K562 (cell line): ENCODE results near the gene COQ4. TPM values are rescaled to one million over a fixed set of nuclear protein-coding genes. Genes with fewer than 3 reads are reported as not detected.
"Not testable (repeated sequence)": the region's sequence is repeated elsewhere in the genome, so short reads cannot be mapped to it uniquely, and the experiment has no call there.

Experiments
- ATF3 ChIP-seq, 2 experiments: fragments of 450-650 bp in 1 of 2; sonication (generic) in 1 of 2; formaldehyde crosslinking in 1 of 2; IDR thresholded peaks in 1 of 2; conservative IDR thresholded peaks in 1 of 2; 2 replicates each; pipeline versions ENCODE4 v1.6.1 to v1.8.1; 2016 to 2023; ENCODE audit warnings: mild to moderate bottlenecking in 2 of 2, moderate library complexity in 2 of 2, inconsistent platforms in 1 of 2, missing genetic modification reagents in 1 of 2
- CXXC5 ChIP-seq: fragments of 250-450 bp; sonication (Bioruptor Pico); IDR thresholded peaks from 2 replicates; pipeline ENCODE4 v1.8.0; 2022; ENCODE audit warnings: inconsistent platforms, mild to moderate bottlenecking, moderate library complexity
- DMBX1 ChIP-seq: fragments of 250-450 bp; sonication (Bioruptor Pico); IDR thresholded peaks from 2 replicates; pipeline ENCODE4 v1.8.0; 2022; ENCODE audit warnings: inconsistent platforms, mild to moderate bottlenecking, moderate library complexity, borderline replicate concordance
- E2F6 ChIP-seq, 2 experiments: IDR thresholded peaks; 2 replicates each; pipeline ENCODE4 v1.6.1; 2011; ENCODE audit warnings: borderline replicate concordance in 1 of 2, control low read depth in 1 of 2, low read depth in 1 of 2, low read length in 1 of 2, mild to moderate bottlenecking in 1 of 2, mixed read lengths in 1 of 2, moderate library complexity in 1 of 2; ENCODE audit not compliant: insufficient read depth in 1 of 2, insufficient read length in 1 of 2, poor library complexity in 1 of 2, severe bottlenecking in 1 of 2; ENCODE audit errors: extremely low read depth in 1 of 2
- ID3 ChIP-seq, 2 experiments: fragments of 250-450 bp in 1 of 2; fragments of 450-650 bp in 1 of 2; sonication (Bioruptor Pico) in 1 of 2; IDR thresholded peaks; 2 replicates each; pipeline versions ENCODE4 v1.6.1 to v1.8.0; 2016 to 2021; ENCODE audit warnings: mild to moderate bottlenecking in 2 of 2, moderate library complexity in 2 of 2, missing compliant biosample characterization in 1 of 2, missing genetic modification characterization in 1 of 2
- KLF6 ChIP-seq: fragments of 250-450 bp; sonication (Bioruptor Pico); IDR thresholded peaks from 2 replicates; pipeline ENCODE4 v1.4.0; 2020; ENCODE audit warnings: mild to moderate bottlenecking, moderate library complexity, borderline replicate concordance
- NR4A1 ChIP-seq, 2 experiments: fragments of 250-450 bp in 1 of 2; fragments of 450-650 bp in 1 of 2; sonication (Bioruptor Pico) in 1 of 2; IDR thresholded peaks; 2 replicates each; pipeline versions ENCODE4 v1.4.0 to v1.6.1; 2016 to 2020; ENCODE audit warnings: mild to moderate bottlenecking in 2 of 2, missing compliant biosample characterization in 1 of 2, missing genetic modification characterization in 1 of 2, moderate library complexity in 1 of 2
- POU5F1 ChIP-seq: fragments of 150-350 bp; IDR thresholded peaks from 2 replicates; pipeline ENCODE4 v1.6.1; 2014; ENCODE audit warnings: borderline replicate concordance, low read length, low read depth, mild to moderate bottlenecking; ENCODE audit not compliant: partially characterized antibody
- SMAD4 ChIP-seq: fragments of 250-450 bp; sonication (Bioruptor Pico); conservative IDR thresholded peaks from 2 replicates; pipeline ENCODE4 v1.8.0; 2021; ENCODE audit warnings: inconsistent platforms, mild to moderate bottlenecking, moderate library complexity
- TBL1XR1 ChIP-seq, 2 experiments: IDR thresholded peaks; 2 replicates each; pipeline ENCODE4 v1.6.1; 2012; ENCODE audit warnings: improper control_type of control experiment in 2 of 2, low read length in 2 of 2, mild to moderate bottlenecking in 1 of 2
- ZBTB26 ChIP-seq: fragments of 450-650 bp; formaldehyde crosslinking; IDR thresholded peaks from 2 replicates; pipeline ENCODE4 v1.4.0; 2022; ENCODE audit warnings: missing genetic modification characterization
- ZNF347 ChIP-seq: fragments of 450-650 bp; formaldehyde crosslinking; IDR thresholded peaks from 2 replicates; pipeline ENCODE4 v1.4.0; 2020; ENCODE audit warnings: low read depth, mild to moderate bottlenecking, moderate library complexity
- ZNF444 ChIP-seq: fragments of 250-450 bp; sonication (Bioruptor Pico); IDR thresholded peaks from 2 replicates; pipeline ENCODE4 v1.4.0; 2020; ENCODE audit warnings: mild to moderate bottlenecking, moderate library complexity
- ZNF707 ChIP-seq: fragments of 250-450 bp; sonication (Bioruptor Pico); conservative IDR thresholded peaks from 2 replicates; pipeline ENCODE4 v1.8.0; 2022; ENCODE audit warnings: inconsistent platforms, mild to moderate bottlenecking, moderate library complexity
- polyA plus RNA-seq, 8 experiments: library from polyadenylated mRNA; depleted of rRNA in 4 of 8; stranded (reverse) in 5 of 8; unstranded in 3 of 8; fragments of >200 nt; fragmentation: Nextera tagmentation in 2 of 8; fragmentation: Illumina TruSeq in 1 of 8; extraction: Ambion mirVana in 2 of 8; extraction: Trizol in 1 of 8; gene quantifications; 2 replicates each; pipeline versions ENCODE4 v1.2.1 to v1.2.3, GENCODE V29; 2011 to 2014; ENCODE audit warnings: inconsistent platforms in 1 of 8, missing spikeins in 1 of 8
- total RNA-seq, 7 experiments: library from RNA; depleted of rRNA in 6 of 7; stranded (reverse); fragments of >200 nt in 6 of 7; fragmentation: Illumina TruSeq in 2 of 7; extraction: Trizol in 2 of 7; gene quantifications; 2 replicates each; pipeline versions ENCODE4 v1.2.1 to v1.2.3, GENCODE V29; 2011 to 2021; ENCODE audit warnings: low replicate concordance in 1 of 7
- TF ChIP-seq, protein P1 (sequence below): fragments of 250-450 bp; sonication (Bioruptor Pico); IDR thresholded peaks from 2 replicates; pipeline ENCODE4 v1.4.0; 2020; ENCODE audit warnings: mild to moderate bottlenecking, moderate library complexity, borderline replicate concordance

COQ4 gene
- total and polyA plus RNA-seq, 9 of the 15 experiments (the other 6 are each of a cell fraction or from before 2014, with no cell fraction given) = 9.1 to 135 (median 67.2) TPM

GRCh38 chr9:128279088-128280073 lies 43.3 kb upstream of the COQ4 start (continued):
- not testable (repeated sequence) for TF ChIP-seq ATF3 (IDR thresholded peaks at IDR 0.05); ID3 (CRISPR knock-in tag; IDR thresholded peaks at IDR 0.05)
- peak; percentile 84 for TF ChIP-seq ATF3 (CRISPR knock-in tag; conservative IDR thresholded peaks at IDR 0.05)
- TF ChIP-seq ZNF444 = peak; percentile 38; the same call in 1 of the 2 replicates
- TF ChIP-seq POU5F1 = peak; percentile 24
- peak; percentile 71; the same call in 1 of the 2 replicates for TF ChIP-seq KLF6 (CRISPR knock-in tag)
- TF ChIP-seq TBL1XR1 (IDR thresholded peaks at IDR 0.05; ENCODE audit: low read length in 2 of 2) = peak in 1 of 2 experiments; percentile 36; a peak in 1 of 4 replicates
- TF ChIP-seq NR4A1 (CRISPR knock-in tag; IDR thresholded peaks at IDR 0.05) = peak; percentile 91
- 0 out of 2 replicates have a peak, but pooled peaks have one; percentile 27 for TF ChIP-seq NR4A1 (tag; IDR thresholded peaks at IDR 0.05)
- TF ChIP-seq SMAD4 (CRISPR knock-in tag) = peak; percentile 36
- 0 out of 2 replicates have a peak, but pooled peaks have one; percentile 50 for TF ChIP-seq ZNF707 (CRISPR knock-in tag)
- TF ChIP-seq ZNF347 (CRISPR knock-in tag) = 0 out of 2 replicates have a peak, but pooled peaks have one; percentile 57
- peak; percentile 81; the same call in 1 of the 2 replicates for TF ChIP-seq ZBTB26 (CRISPR knock-in tag)
- TF ChIP-seq, protein P1, sequence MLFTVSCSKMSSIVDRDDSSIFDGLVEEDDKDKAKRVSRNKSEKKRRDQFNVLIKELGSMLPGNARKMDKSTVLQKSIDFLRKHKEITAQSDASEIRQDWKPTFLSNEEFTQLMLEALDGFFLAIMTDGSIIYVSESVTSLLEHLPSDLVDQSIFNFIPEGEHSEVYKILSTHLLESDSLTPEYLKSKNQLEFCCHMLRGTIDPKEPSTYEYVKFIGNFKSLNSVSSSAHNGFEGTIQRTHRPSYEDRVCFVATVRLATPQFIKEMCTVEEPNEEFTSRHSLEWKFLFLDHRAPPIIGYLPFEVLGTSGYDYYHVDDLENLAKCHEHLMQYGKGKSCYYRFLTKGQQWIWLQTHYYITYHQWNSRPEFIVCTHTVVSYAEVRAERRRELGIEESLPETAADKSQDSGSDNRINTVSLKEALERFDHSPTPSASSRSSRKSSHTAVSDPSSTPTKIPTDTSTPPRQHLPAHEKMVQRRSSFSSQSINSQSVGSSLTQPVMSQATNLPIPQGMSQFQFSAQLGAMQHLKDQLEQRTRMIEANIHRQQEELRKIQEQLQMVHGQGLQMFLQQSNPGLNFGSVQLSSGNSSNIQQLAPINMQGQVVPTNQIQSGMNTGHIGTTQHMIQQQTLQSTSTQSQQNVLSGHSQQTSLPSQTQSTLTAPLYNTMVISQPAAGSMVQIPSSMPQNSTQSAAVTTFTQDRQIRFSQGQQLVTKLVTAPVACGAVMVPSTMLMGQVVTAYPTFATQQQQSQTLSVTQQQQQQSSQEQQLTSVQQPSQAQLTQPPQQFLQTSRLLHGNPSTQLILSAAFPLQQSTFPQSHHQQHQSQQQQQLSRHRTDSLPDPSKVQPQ (CRISPR knock-in tag) = peak; percentile 61; the same call in 1 of the 2 replicates
- TF ChIP-seq DMBX1 (CRISPR knock-in tag) = peak; percentile 62
- TF ChIP-seq CXXC5 (CRISPR knock-in tag) = peak; percentile 35
- TF ChIP-seq E2F6 (IDR thresholded peaks at IDR 0.05; ENCODE audit: borderline replicate concordance in 1 of 2, extremely low read depth in 1 of 2, insufficient read depth in 1 of 2, insufficient read length in 1 of 2, low read depth in 1 of 2, low read length in 1 of 2, poor library complexity in 1 of 2, severe bottlenecking in 1 of 2) = peak in 1 of 2 experiments; percentile 5
- TF ChIP-seq ID3 (tag; IDR thresholded peaks at IDR 0.05) = peak; percentile 24; the same call in 1 of the 2 replicates
